ENCODE data around the gene STYX.
A peak's percentile ranks its signal among the peaks of the same experiment; 100 is the strongest.
"Not testable (repeated sequence)": the region's sequence is repeated elsewhere in the genome, so short reads cannot be mapped to it uniquely, and the experiment has no call there.

STYX gene

GRCh38 chr14:52724360-52724644 is 5.7 kb upstream of the STYX start:
- Histone ChIP-seq H3K27ac (ENCODE audit: low read depth, low read length, poor library complexity, severe bottlenecking) (no peak overlapping the region), H3K9ac (ENCODE audit: low read length) (no peak overlapping the region), H3K9me3 (ENCODE audit: low read length) (no peaks in the 10 kb centered on the region), H3K4me1 (ENCODE audit: insufficient read depth, low read length, severe bottlenecking) (peaks cover 3% of the 10 kb centered on the region), H3K79me2 (ENCODE audit: insufficient read depth, low read length) (no peaks in the 10 kb centered on the region), H3K27me3 (ENCODE audit: insufficient read depth, low read length) (no peaks in the 10 kb centered on the region), H2AFZ (ENCODE audit: low read length) (no peak overlapping the region), H4K20me1 (ENCODE audit: insufficient read depth, low read length) (no peaks in the 10 kb centered on the region), H3K4me2 (ENCODE audit: low read length) (no peak overlapping the region), H3K9me2 (ENCODE audit: low read depth, low read length) (no peaks in the 10 kb centered on the region), H3K4me3 (ENCODE audit: low read depth, low read length, poor library complexity, severe bottlenecking) (no peak overlapping the region), H3K36me3 (ENCODE audit: insufficient read depth, low read length) (peaks cover 83% of the 10 kb centered on the region), H3F3A (ENCODE audit: insufficient read depth, low read length) (0 out of 2 replicates have a peak, but pooled peaks cover 3% of the 10 kb centered on the region)
- TF ChIP-seq EZH2 (IDR thresholded peaks at IDR 0.05; ENCODE audit: borderline replicate concordance, low read length) (no peak), CTCF (IDR thresholded peaks at IDR 0.05; ENCODE audit: low read length) (no peak)

GRCh38 chr14:52727509-52727908 is 2.5 kb upstream of the STYX start:
- H4K20me1 ChIP-seq (ENCODE audit: insufficient read depth, low read length); H3F3A ChIP-seq (ENCODE audit: insufficient read depth, low read length); H3K4me2 ChIP-seq (ENCODE audit: low read length); H3K9me3 ChIP-seq (ENCODE audit: low read length); H2AFZ ChIP-seq (ENCODE audit: low read length); H3K27me3 ChIP-seq (ENCODE audit: insufficient read depth, low read length); H3K9me2 ChIP-seq (ENCODE audit: low read depth, low read length); H3K27ac ChIP-seq (ENCODE audit: low read depth, low read length, poor library complexity, severe bottlenecking); H3K4me3 ChIP-seq (ENCODE audit: low read depth, low read length, poor library complexity, severe bottlenecking); H3K9ac ChIP-seq (ENCODE audit: low read length): not testable (repeated sequence)
- Histone ChIP-seq H3K79me2 (ENCODE audit: insufficient read depth, low read length) (peaks cover 14% of the 10 kb centered on the region), H3K4me1 (ENCODE audit: insufficient read depth, low read length, severe bottlenecking) (peaks cover 12% of the 10 kb centered on the region), H3K36me3 (ENCODE audit: insufficient read depth, low read length) (peaks cover 54% of the 10 kb centered on the region)

- not testable (repeated sequence) for H3K4me2 ChIP-seq (ENCODE audit: low read length); H3K27ac ChIP-seq (ENCODE audit: low read depth, low read length, poor library complexity, severe bottlenecking); H3F3A ChIP-seq (ENCODE audit: insufficient read depth, low read length); H3K27me3 ChIP-seq (ENCODE audit: insufficient read depth, low read length); H4K20me1 ChIP-seq (ENCODE audit: insufficient read depth, low read length); H3K4me3 ChIP-seq (ENCODE audit: low read depth, low read length, poor library complexity, severe bottlenecking); H3K4me1 ChIP-seq (ENCODE audit: insufficient read depth, low read length, severe bottlenecking); H3K9me3 ChIP-seq (ENCODE audit: low read length); H3K9me2 ChIP-seq (ENCODE audit: low read depth, low read length); H3K9ac ChIP-seq (ENCODE audit: low read length); H2AFZ ChIP-seq (ENCODE audit: low read length)
- H3K36me3 ChIP-seq (ENCODE audit: insufficient read depth, low read length) = peaks cover 52% of the 10 kb centered on the region
- H3K79me2 ChIP-seq (ENCODE audit: insufficient read depth, low read length) = peaks cover 14% of the 10 kb centered on the region
Observed at GRCh38 chr14:52729035-52729434, 931 bp upstream of the STYX start.

- H3K27me3 ChIP-seq (ENCODE audit: insufficient read depth, low read length) = no peaks in the 10 kb centered on the region
- H3K9ac ChIP-seq (ENCODE audit: low read length) = peak overlapping the region; percentile 20; the same call in 1 of the 2 replicates
- TF ChIP-seq EZH2 (IDR thresholded peaks at IDR 0.05; ENCODE audit: borderline replicate concordance, low read length) (no peak), CTCF (IDR thresholded peaks at IDR 0.05; ENCODE audit: low read length) (no peak)
- H4K20me1 ChIP-seq (ENCODE audit: insufficient read depth, low read length) = no peaks in the 10 kb centered on the region
- no peaks in the 10 kb centered on the region for H3F3A ChIP-seq (ENCODE audit: insufficient read depth, low read length)
- peak overlapping the region; percentile 50 for H3K4me2 ChIP-seq (ENCODE audit: low read length)
- no peaks in the 10 kb centered on the region for H3K9me3 ChIP-seq (ENCODE audit: low read length)
- no peak overlapping the region for H2AFZ ChIP-seq (ENCODE audit: low read length)
- H3K9me2 ChIP-seq (ENCODE audit: low read depth, low read length) = no peaks in the 10 kb centered on the region
- peak overlapping the region; percentile 77 for H3K4me3 ChIP-seq (ENCODE audit: low read depth, low read length, poor library complexity, severe bottlenecking)
- H3K36me3 ChIP-seq (ENCODE audit: insufficient read depth, low read length) = peaks cover 52% of the 10 kb centered on the region
- peaks cover 14% of the 10 kb centered on the region for H3K79me2 ChIP-seq (ENCODE audit: insufficient read depth, low read length)
- H3K4me1 ChIP-seq (ENCODE audit: insufficient read depth, low read length, severe bottlenecking) = peaks cover 9% of the 10 kb centered on the region
- H3K27ac ChIP-seq (ENCODE audit: low read depth, low read length, poor library complexity, severe bottlenecking) = no peak overlapping the region
Observed at GRCh38 chr14:52729585-52729924, 411 bp upstream of the STYX start.

Measured in OCI-LY1 (cell line).